HG02798 (cell line): ENCODE results near the gene SARM1.
"Not testable (repeated sequence)": the region's sequence is repeated elsewhere in the genome, so short reads cannot be mapped to it uniquely, and the experiment has no call there.

Experiments used
- ATAC-seq: cut with Tn5 transposase; IDR thresholded peaks from one replicate; pipeline ENCODE4 v1.9.1; 2021; ENCODE audit warnings: mild to moderate bottlenecking; ENCODE audit not compliant: unreplicated experiment, poor library complexity

SARM1 gene

DNA sequence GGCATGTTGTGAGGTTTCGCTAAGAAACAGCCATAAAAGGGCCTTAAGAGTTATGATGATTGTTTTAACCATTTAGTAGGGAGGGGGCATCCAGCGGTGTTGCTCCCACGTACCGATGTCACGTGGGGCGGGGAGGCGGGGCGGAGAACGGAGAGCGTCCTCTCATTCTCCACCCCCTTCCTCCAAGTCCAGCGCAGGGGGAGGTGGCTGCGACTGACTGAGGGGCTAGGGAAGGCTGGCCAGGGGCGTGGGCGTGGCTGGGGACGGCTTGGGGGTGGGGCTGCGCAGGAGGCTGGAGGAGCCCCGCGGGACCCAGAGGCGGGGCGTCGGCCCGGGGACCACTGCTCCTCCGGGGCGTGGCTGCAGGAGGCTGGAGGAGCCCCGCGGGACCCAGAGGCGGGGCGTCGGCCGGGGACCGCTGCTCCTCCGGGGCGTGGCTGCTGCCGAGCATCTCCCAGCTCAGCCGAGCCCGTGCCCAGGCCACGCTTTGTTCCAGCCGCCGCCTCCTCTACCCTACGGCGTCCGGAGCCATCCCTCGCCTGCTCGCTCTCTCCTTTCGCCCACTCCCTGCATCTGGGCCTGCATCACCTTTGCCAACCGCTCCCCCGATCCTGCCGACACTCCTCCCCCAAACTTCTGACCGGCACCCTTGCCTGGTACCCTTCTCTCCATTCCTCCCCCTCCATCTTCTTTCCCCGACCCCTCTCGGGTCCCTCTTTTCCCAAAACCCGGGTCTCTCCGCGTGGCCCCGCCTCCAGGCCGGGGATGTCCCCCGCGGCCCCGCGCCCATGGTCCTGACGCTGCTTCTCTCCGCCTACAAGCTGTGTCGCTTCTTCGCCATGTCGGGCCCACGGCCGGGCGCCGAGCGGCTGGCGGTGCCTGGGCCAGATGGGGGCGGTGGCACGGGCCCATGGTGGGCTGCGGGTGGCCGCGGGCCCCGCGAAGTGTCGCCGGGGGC, at the start of gene SARM1:
Gene SARM1, plus strand, starts transcription at position 450 of the 958 bp plus-strand sequence. Its CDS starts 339 bp downstream, at position 789.
- ATAC-seq, result peak; percentile 87

DNA sequence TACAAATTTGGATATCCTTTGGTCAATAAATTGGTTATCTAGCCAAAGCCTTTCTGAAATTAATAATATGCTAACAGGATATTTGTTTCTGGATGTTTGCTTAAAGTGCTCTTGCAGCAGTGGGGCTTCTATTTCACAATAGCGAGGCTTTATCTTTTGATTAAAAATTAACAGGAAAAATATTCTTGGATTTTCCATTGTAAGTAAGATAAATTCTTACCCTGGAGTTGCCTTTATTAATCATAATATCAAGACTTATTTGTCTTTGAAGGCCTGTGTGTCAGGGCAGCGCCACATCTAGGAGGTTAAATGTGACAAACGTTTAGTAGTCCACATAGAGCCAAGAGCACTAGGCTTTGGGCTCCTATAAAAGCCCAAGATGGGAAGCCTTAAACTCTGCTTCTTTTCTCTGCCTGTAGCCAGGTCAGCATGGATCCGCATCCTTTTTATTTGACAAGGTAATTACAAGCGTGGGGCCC, 47.2 kb upstream of the SARM1 start:
- no peak for ATAC-seq

DNA sequence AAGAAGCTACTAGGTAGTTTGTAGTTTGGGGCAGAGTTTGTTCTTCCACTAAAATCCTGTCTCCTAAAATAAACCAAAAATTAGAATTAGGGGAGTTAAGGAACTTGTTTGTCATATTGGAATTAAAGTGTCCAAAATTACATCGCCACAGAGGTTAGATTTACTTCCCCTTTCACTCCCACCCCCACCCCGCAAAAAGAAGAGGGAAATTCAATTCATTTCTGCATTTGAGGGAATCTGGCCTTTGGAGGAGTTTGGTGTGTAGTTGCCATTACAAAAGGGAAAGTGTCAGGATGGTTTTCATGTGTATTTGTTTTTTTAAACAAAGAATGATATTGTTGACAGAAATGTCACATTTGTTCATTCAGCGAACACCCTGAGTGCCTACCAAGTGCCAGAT, 46.7 kb upstream of the SARM1 start:
- no peak for ATAC-seq

DNA sequence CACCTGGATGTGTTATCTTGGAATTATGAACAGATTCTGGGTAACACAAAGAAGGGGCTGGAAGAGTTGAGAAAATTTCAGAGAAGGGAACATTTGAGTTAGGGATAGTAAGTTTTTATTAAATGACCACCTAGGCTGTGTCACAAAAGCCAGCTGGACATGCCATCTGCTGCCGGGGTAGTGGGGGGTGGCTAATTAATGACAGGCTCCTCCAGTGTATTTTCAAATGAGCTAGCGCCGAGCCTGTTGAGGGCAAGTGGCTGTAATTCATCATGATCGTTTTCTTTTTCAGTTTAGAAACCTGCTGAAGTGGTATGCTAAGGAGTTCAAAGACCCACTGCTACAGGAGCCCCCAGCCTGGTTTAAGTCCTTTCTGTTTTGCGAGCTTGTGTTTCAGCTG, 46.3 kb upstream of the SARM1 start:
- no peak for ATAC-seq

DNA sequence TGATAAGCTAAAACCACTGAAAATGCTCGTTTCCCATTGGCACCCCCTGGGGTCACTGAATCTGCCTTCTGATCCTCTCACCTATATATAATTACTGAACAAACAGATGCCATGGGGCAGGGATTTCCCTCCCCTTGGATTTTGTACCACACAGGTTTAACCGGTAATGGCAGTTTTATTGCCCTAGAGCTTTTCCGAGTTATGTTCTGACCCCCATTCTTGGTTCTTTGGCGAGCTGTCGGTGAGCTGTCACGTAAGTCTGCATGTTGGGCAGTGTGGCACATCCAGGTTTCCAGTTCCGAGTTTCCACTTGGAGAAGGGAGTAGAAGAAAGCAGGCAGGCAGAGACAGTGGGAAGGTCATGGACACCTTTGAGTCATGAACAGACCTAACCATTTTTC, 45.4 kb upstream of the SARM1 start:
- no peak for ATAC-seq

DNA sequence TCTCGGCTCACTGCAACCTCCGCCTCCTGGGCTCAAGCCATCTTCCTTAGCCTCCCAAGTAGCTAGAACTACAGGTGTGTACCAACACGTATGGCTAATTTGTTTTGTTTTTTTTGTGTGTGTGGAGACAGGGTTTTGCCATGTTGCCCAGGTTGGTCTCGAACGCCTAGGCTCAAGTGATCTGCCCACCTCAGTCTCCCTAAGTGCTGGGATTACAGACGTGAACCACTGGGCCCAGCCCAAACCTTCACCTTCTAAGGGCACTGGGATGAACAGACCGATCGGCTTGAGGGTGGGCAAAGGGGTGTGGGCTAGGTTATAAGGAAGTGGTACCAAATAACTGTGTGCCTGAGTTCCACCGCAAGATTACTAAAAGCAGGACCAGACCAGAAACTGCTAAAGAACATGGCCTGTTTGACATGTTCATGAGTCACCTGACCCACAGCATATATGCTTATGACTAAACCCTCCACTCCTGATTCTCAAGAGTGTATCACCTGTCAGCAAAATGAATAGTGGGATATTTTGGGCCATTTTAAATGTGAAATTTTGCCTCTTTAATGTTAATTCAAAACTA, 44.4 kb upstream of the SARM1 start:
- peak; percentile 63 for ATAC-seq

DNA sequence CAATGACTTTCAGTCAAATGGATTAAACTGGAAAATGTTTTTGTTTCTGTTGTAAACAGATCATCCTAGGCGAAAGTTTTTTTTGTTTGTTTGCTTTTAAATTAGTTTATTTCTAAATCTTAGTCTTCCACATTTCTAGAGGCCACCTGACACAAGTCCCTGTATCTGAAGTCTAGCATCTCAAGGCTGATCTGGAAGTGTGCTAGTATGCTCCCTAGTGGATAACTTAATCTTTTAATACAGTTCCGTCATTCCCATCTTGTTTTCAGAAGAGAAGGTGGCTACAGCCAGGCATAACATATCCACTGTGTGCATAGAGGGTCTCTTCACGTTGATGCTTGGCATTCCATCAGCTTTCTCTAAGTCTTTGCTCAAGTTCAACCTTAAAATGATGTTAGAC, 43.8 kb upstream of the SARM1 start:
- ATAC-seq, result no peak

DNA sequence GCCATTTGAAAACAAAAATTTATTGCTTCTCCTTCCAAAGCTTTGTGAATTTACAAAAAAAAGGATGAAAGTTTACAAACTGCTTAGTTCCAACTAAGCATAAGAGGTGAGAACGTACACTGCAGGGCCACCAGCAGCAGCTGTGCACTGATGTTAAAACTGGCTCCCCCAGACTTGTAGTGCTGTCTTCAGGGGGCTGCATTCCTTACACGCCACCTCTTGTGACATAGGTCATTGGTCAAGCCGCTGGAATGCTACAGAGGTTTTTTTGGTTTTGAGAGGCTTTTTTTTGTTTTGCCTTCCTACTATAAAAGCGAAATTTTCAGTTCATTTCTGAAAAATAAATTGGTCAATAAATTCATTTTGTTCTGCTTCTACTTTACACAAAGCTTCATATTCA, 43.2 kb upstream of the SARM1 start:
- no peak for ATAC-seq

DNA sequence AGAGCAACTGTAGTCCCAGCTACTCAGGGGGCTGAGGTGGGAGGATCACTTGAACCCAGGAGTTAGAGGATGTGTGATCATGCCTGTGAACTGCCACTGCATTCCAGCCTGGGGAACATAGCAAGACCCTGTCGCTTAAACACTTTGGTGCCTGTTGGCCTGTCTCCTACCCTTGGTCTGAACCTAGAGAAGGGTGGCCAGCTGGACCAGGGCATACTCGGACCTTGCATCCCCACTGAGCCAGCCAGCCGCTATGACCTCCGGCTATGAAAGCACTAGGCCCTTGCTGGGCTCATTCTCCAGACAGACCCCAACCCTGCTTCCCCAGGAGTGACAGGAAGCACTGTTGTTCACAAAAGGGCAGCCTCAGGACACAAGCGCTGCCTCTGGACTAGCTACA, 40.8 kb upstream of the SARM1 start:
- no peak for ATAC-seq

DNA sequence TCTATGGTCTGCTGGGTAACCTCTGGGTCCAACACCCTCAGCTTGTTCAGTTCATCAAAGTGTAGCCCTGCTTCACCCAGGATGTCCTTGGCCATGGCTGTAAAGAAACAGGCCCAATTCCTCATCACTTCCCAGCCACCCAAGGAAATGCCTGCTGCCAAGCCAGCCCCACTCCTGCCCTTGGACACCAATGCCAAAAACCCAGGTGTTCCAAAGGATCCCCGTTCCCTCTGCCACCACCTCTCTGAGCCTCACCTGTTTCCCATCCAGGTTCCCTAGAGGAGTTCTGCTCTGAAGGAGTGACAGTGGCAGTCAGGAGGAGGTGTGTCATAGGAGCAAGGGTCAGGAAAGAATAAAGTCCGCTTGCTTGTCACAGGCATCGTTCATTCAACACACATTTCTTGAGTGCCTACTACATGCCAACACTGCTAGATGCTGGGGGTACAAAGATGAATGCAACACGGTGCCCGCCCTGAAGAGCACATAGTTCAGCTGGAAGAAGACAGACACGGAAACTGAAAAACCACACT, 39.5 kb upstream of the SARM1 start:
- no peak for ATAC-seq

DNA sequence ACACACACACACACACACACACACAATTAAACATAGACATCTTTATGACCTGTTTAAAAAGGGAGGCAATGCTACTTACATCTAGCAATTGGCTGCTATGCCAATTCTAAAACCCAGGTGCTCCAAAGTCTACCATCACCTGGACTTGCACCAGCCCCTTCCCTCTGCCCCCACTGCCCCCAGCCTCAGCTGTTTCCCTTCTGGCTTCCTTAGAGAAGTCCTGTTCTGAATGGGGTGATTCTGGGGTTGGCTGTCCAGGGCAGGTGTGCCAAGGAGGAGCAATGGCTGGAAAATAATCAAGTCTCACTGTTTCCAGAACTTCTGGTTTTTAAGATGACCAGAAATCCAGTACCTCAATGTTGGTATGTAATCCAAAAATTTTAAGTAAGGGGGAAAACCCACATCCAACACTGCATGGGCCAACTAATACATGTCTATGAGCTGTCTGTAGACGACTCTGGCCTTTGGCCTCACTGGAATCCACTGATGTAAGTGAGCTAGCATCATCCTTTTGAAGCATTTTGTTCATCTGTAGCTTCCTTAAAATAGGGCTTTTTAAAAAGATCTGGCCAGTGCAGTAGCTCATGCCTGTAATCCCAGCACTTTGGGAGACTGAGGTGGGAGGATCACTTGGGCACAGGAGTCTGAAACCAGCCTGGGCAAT, 38.3 kb upstream of the SARM1 start:
- ATAC-seq, result no peak

DNA sequence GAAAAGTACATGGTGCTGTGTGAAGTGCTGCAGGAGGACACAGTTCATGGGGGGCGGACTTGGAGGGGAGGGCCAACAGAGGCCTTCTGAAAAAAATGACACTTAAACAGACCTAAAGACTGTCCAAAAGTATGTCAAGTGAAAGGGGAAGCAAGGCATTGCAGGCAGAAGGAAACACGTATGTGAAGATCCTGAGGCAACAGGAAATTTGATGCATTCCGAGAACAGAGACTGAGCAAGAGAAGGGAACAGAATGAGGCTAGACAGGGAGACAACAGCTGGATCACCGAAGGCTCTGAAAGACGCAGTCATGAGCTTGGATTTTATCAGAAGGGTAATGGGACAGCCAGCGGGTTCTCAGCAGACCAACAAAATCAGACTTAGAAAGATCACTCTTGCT, 37.3 kb upstream of the SARM1 start:
- ATAC-seq, result no peak

DNA sequence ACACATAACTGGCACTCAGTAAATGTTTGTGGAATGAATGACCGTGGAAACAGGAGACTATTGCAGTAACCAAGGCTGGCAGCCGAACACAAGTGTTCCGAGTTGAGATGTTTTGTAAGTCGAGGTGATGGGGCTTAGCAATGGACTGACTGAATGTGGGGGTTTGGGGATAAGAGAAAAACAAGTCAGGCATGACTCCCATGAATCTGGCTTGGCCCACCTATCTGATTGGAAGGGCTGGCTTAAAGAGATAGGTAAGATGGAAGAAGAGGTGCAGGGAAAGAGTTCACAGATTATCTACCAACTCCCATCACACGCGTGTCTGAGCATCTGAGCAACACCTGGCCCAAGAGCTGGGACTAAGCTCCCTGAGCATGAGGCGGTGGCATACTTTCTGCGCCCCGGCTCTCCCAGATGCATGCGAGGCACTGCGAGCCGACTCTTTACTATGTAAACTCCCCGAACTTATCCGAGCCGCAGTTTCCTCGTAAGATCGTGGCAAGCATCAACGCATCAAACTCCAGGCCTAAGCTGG, 36.8 kb upstream of the SARM1 start:
- no peak for ATAC-seq

DNA sequence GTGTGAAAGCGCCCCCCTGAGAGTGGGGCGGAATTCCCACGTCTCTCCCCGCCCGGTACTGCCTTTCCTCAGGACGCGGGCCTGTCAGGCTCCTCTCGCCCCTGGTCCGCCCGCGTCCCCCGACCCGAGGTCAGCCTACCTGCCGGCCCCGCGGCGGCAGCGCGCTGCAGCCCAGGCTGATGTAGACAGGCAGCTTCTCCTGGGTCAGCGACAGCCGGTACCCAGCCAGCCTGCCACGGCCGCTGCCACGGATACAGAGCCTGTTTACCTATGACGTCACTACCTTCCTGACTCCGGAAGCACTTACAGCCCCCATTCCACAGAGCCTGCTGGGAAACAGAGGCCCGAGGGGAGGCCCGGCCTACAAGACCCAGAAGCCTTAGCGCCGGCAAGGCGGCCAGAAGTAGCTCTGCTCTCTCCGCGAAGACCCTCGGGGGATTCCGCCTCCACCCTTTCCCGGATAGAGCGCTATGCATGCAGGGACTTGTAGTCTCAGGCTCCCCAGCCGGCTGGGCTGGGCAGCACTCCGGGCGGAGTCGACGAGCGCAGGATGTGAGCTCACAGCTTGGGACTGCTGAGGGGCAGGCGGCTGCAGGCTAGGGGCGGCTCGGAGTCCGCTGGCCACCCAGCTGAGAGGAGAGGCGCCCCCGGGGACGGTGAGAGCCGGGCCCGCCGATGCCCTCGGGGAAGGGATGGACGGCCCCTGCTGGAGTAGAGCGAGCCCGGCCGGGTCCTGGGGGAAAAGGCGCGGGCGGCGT, 36.1 kb upstream of the SARM1 start, which contains the start of the genes IFT20 and TNFAIP1:
Gene IFT20, minus strand, starts transcription at position 272 of the 758 bp plus-strand sequence. CDS start 3,487 bp downstream, outside the sequence.
Gene TNFAIP1, plus strand, starts transcription at position 561 of the 758 bp plus-strand sequence. CDS start 3,761 bp downstream, outside the sequence.
- ATAC-seq, result peak; percentile 96

DNA sequence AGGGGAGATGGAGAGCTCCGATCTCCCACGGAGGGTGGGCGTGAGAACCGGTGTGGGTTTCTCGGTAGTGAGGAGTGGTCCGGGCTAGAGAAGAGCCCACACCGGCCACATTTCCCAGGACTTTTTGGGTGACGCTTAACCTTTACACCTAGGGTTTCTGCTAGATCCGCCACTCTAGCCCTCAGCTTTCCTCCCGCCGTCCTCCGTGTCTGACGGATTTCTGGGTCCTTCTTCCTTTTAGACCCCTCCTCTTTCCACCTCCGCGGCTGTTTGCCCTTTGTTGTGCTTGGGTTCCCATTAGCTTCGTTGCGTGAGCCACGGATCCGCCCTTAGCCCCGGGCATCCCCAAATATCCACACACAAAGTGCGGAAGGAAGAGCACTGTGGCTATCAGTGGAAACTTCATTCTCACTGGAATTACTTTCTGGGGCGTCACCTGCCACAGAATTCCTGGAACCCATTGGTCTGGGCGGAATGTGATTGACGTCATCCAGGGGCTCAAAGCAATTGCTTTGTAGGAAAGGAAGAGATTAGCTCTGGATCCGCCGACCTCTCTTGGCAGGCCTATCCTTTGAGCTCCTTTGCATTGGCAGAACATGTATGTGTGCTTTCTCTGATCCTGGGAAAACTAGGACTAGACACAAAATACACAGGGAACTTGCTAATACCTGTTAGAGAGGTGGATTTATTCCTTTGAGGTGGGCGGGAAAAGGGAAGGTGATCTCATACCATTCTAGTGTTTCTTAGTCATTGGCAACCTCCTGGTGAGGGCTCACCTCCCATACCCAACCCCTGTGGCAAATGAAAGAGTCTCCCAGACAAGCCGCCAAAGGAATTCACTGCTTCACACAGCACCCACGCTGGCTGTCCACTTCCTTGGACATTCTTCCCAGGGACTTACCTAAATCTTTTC, 35.3 kb upstream of the SARM1 start:
- ATAC-seq, result no peak

DNA sequence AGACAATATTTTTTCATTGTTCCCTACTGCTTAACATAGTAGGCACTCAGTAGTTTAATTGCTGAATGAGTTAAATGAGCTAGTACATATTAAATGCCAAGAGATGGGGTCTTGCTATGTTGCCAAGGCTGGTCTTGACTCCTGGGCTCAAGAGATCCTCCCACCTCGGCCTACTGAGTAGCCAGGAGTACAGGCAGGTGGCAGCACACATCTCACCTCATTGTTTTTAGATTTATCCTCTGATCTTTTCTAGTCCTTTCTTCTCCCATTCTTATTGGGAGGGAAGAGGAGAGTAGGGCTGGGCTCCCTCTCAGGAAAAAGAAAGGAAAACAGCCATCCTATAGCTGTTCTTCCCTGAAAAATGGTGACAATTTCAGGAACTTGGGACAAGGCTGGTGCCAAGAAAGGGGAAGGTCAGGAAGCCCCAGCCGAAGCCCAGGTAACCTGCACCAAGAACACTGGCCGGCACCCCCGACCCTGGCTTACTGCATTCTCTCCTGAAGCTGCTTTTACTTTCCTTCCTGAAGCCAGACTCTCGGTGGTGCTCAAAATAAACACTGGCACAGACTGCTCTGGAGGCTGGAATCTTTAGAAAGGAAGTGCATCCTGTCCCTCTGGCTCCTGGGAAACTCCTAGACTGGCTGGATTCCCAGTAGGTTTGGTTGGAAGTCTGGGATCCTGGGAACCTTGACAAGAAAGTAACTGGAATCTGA, 33.3 kb upstream of the SARM1 start:
- no peak for ATAC-seq

DNA sequence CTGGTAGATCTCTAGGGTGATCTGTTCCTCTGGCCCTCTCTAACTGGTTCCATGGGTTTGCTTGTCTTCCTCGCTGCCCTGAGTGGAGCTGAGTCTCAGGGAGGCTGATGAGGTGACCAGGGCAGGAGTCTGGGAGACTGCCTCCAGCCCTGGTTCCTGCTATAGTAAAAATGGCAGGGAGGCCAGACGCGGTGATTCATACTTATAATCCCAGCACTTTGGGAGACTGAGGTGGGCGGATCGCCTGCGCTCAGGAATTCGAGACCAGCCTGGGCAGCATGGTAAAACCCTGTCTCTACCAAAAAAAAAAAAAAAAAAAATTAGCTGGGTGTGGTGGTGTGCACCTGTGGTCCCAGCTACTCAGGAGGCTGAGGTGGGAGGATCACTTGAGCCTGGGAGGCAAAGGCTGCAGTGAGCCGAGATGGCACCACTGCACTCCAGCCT, 32.7 kb upstream of the SARM1 start:
- ATAC-seq, result not testable (repeated sequence)

DNA sequence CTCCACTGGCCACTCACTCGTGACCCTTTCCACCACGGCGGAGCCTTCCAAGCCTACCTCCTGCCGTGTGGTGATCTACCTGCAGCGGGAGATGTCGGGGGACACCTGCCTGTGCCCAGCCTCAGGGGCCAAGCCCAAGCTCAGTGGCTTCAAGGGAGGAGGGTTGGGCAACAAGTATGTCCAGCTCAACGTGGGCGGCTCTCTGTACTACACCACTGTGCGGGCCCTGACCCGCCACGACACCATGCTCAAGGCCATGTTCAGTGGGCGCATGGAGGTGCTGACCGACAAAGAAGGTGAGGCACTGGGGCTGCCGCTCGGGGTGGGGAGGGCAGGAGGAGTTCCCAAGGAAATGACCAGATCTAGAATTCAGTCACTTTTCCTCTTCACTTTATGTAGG, 32.1 kb upstream of the SARM1 start:
- no peak for ATAC-seq
